SIG-M5 treated with dmso at 0.1 percent for 504 hours (cell line): ENCODE data around the gene SIPA1L3.

Source experiments
- DNase-seq: peaks from one replicate; lab custom pipeline; 2025; ENCODE audit not compliant: unreplicated experiment; lab: John Stamatoyannopoulos, UW

SIPA1L3 gene

DNA sequence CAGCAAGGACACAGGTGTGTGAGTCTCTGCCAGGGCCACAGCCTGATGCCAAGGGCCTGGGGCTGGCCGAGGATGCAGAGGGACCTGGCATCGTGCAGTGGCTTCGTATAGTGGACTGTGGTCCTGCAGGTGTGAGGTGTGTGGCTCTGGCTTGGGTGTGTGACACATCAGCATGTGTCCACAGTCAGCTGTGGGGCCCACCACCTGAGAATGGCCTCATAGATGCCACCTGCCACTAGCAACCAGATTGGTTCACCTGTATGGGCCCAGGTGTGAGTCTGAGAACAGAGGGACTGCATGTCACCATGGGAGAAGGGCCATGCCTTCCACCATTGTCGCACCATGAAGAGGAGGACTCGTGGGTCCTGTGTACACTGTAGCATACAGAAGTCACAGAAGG, 346.8 kb downstream of the SIPA1L3 start:
- no peak for DNase-seq

DNA sequence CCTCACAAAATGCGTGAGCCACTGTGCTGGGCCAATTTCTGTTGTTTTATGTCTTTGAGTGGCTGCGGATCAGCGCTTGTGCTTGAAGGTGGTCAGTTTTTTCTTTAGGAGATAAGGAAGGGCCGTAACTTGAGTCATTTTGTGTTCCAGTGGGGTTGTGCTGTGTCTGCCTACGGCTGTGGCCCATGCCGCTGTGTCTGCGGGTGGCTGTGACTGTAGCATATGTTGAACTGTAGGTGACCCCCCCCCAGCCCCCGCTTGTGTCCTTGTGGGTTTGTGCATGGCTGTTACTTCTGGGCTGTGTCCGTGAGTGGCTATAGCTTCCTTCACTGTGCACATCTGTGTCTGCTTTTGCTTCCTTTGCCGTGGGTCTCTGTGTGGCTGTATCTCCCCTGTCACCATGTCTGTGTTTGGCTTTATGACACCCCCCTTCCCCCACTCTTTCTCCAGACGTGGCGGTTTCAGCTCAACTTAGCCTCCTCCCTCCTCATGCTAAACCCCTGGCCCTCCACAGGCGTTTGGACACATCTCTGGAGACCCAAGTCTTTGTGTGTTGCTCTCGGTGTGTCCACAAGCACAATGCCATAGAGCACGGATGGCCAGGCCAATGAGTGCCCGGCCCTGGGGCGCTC, 348.5 kb downstream of the SIPA1L3 start:
- DNase-seq: no peak
